GM21786 (cell line): Measurements from ENCODE around the gene TRAK2.
A peak's percentile ranks its signal among the peaks of the same experiment; 100 is the strongest.

Experiments used
- ATAC-seq: cut with Tn5 transposase; IDR thresholded peaks from one replicate; pipeline ENCODE4 v1.9.1; 2021; ENCODE audit not compliant: unreplicated experiment

TRAK2 gene

GRCh38 chr2:201363857-201364560 is 87.2 kb downstream of the TRAK2 start:
- peak; percentile 89 for ATAC-seq

GRCh38 chr2:201362396-201362795 is 88.9 kb downstream of the TRAK2 start:
- ATAC-seq: no peak

- ATAC-seq: no peak
Observed at GRCh38 chr2:201361078-201361733, 90.1 kb downstream of the TRAK2 start.

- ATAC-seq: no peak
Observed at GRCh38 chr2:201360256-201360655, 91.0 kb downstream of the TRAK2 start.

GRCh38 chr2:201358684-201359083 is 92.6 kb downstream of the TRAK2 start:
- no peak for ATAC-seq

- no peak for ATAC-seq
Observed at GRCh38 chr2:201357221-201357620, 94.0 kb downstream of the TRAK2 start, which contains the start of gene FLACC1. Gene FLACC1, minus strand, starts transcription at chr2:201357345. Its CDS starts 5,941 bp downstream, at chr2:201351404.

- ATAC-seq: no peak
Observed at GRCh38 chr2:201353116-201353515, 98.1 kb downstream of the TRAK2 start.

GRCh38 chr2:201350879-201351278 is 100.4 kb downstream of the TRAK2 start:
- ATAC-seq: no peak

- ATAC-seq: no peak
Observed at GRCh38 chr2:201349601-201350000, 101.7 kb downstream of the TRAK2 start.

- no peak for ATAC-seq
Observed at GRCh38 chr2:201348758-201349157, 102.5 kb downstream of the TRAK2 start.

- ATAC-seq: no peak
Observed at GRCh38 chr2:201347138-201347537, 104.1 kb downstream of the TRAK2 start.

GRCh38 chr2:201345625-201346213 is 105.5 kb downstream of the TRAK2 start:
- no peak for ATAC-seq

- ATAC-seq: peak; percentile 79
Observed at GRCh38 chr2:201344663-201345366, 106.4 kb downstream of the TRAK2 start.

GRCh38 chr2:201343559-201343958 is 107.7 kb downstream of the TRAK2 start:
- no peak for ATAC-seq

- ATAC-seq: no peak
Observed at GRCh38 chr2:201342923-201343322, 108.3 kb downstream of the TRAK2 start.

GRCh38 chr2:201329409-201329808 is 121.8 kb downstream of the TRAK2 start:
- no peak for ATAC-seq

- no peak for ATAC-seq
Observed at GRCh38 chr2:201327678-201328077, 123.6 kb downstream of the TRAK2 start.
